Suprapubic skin (tissue), 4 donors: ENCODE data around the gene ERC2.

ENCODE experiments used
- CTCF ChIP-seq, 2 donors: fragments of 200-600 bp in 1 of 2; fragments of 450-650 bp in 1 of 2; sonication (generic) in 1 of 2; IDR thresholded peaks; one replicate each; pipeline ENCODE4 v1.5.1; 2016 to 2019; ENCODE audit warnings: antibody characterized with exemption in 2 of 2, mild to moderate bottlenecking in 1 of 2, moderate library complexity in 1 of 2
- EP300 ChIP-seq: sonication (generic); formaldehyde crosslinking; IDR thresholded peaks from one replicate; pipeline ENCODE4 v1.6.1; 2017; ENCODE audit warnings: antibody characterized with exemption
- POLR2A ChIP-seq, 2 donors: fragments of 450-650 bp; IDR thresholded peaks; one replicate each; pipeline ENCODE4 v1.6.1; 2017; ENCODE audit warnings: antibody characterized with exemption in 2 of 2, mild to moderate bottlenecking in 2 of 2, moderate library complexity in 2 of 2
- POLR2AphosphoS5 ChIP-seq, 3 donors: sonication (generic); formaldehyde crosslinking; IDR thresholded peaks; one replicate each; pipeline ENCODE4 v1.6.1; 2017; ENCODE audit warnings: antibody characterized with exemption in 3 of 3

GRCh38 chr3:55796533-55796932, 671.7 kb downstream of the ERC2 start:
- TF ChIP-seq CTCF (IDR thresholded peaks at IDR 0.05), result no peak
- TF ChIP-seq POLR2A (IDR thresholded peaks at IDR 0.05), result no peak
- no peak for TF ChIP-seq POLR2AphosphoS5 (IDR thresholded peaks at IDR 0.05)
- TF ChIP-seq EP300, result no peak
